SK-N-SH (cell line): ENCODE data around the gene SLC6A17.

Source experiments
- CTCF ChIP-seq: fragments of 200-600 bp; sonication (generic); IDR thresholded peaks from 2 replicates; pipeline ENCODE4 v1.6.1; 2017; ENCODE audit warnings: antibody characterized with exemption, mild to moderate bottlenecking, moderate library complexity
- ELF1 ChIP-seq: IDR thresholded peaks from 2 replicates; pipeline ENCODE4 v1.4.0; 2012
- EP300 ChIP-seq, 2 experiments: IDR thresholded peaks; 2 replicates each; pipeline versions ENCODE4 v1.4.0 to v1.6.1; 2012; ENCODE audit warnings: borderline replicate concordance in 1 of 2, low read depth in 1 of 2, low read length in 1 of 2
- EZH2phosphoT487 ChIP-seq: fragments of 200-600 bp; sonication (generic); IDR thresholded peaks from 2 replicates; pipeline ENCODE4 v1.6.1; 2017; ENCODE audit warnings: low read depth, mixed run types, mild to moderate bottlenecking, antibody characterized with exemption, moderate library complexity, borderline replicate concordance
- IRF3 ChIP-seq: fragments of 150-350 bp; IDR thresholded peaks from 2 replicates; pipeline ENCODE4 v1.6.1; 2016; ENCODE audit warnings: mild to moderate bottlenecking, low read depth, low read length
- NRF1 ChIP-seq: IDR thresholded peaks from 2 replicates; pipeline ENCODE4 v1.6.1; 2012; ENCODE audit warnings: low read depth, mild to moderate bottlenecking, low read length
- POLR2AphosphoS5 ChIP-seq: IDR thresholded peaks from 2 replicates; pipeline ENCODE4 v1.6.1; 2012; ENCODE audit warnings: low read depth, low read length
- REST ChIP-seq: IDR thresholded peaks from 2 replicates; pipeline ENCODE4 v1.6.1; 2012; ENCODE audit warnings: mild to moderate bottlenecking, low read depth, low read length, moderate library complexity
- RFX5 ChIP-seq: IDR thresholded peaks from 2 replicates; pipeline ENCODE4 v1.6.1; 2012; ENCODE audit warnings: mild to moderate bottlenecking, improper control_type of control experiment, low read length
- SMC3 ChIP-seq: IDR thresholded peaks from 2 replicates; pipeline ENCODE4 v1.6.1; 2012; ENCODE audit warnings: low read depth, low read length, improper control_type of control experiment
- TAF1 ChIP-seq: IDR thresholded peaks from 2 replicates; pipeline ENCODE4 v1.6.1; 2012; ENCODE audit warnings: low read depth, mild to moderate bottlenecking, low read length, moderate library complexity, borderline replicate concordance
- TCF12 ChIP-seq: IDR thresholded peaks from 2 replicates; pipeline ENCODE4 v1.4.0; 2012
- USF1 ChIP-seq: IDR thresholded peaks from 2 replicates; pipeline ENCODE4 v1.4.0; 2012; ENCODE audit warnings: low read depth, borderline replicate concordance
- YY1 ChIP-seq: IDR thresholded peaks from 2 replicates; pipeline ENCODE4 v1.4.0; 2012; ENCODE audit warnings: low read depth, mild to moderate bottlenecking

- TF ChIP-seq POLR2AphosphoS5 (no peak), CTCF (no peak), TAF1 (no peak), REST (no peak), RFX5 (no peak), EP300 (IDR thresholded peaks at IDR 0.05; ENCODE audit: borderline replicate concordance in 1 of 2, low read depth in 1 of 2, low read length in 1 of 2) (peak in 1 of 2 experiments; percentile 74; a peak in 1 of 4 replicates), USF1 (no peak), ELF1 (no peak), YY1 (no peak), IRF3 (no peak), SMC3 (no peak), TCF12 (no peak), NRF1 (no peak), EZH2phosphoT487 (no peak)
Observed at GRCh38 chr1:110107867-110108469, 42.3 kb upstream of the SLC6A17 start.
